ENCODE measurements around the gene SERTAD2.

DNA sequence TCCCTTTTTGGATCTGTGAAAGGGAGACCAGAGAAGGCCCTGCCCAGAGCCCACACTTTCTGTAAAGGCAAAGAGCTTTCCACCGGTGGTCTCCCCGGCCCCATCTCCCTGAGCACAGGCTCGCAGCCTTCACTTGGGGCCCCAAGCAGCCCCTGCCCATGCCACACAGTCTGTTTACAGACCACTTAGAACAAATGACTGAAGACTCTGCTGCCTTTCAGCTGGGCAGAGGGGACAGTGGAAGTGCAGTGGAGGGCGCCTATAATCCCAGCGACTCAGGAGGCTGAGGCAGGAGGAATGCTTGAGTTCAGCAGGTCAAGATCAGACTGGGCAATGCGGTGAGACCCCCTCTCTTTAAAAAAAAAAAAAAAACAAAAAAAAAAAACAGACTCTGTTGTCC lies 28.9 kb downstream of the SERTAD2 start:
- TF ChIP-seq POLR2AphosphoS5 (IDR thresholded peaks at IDR 0.05; ENCODE audit: low read depth, low read length) = no peak
- no peak for TF ChIP-seq SIN3A (IDR thresholded peaks at IDR 0.05; ENCODE audit: borderline replicate concordance, insufficient read depth, low read length)

Data from PFSK-1 (cell line).